Ectodermal cell (in vitro differentiated cells): ENCODE results near the gene GSDME.

ENCODE experiments used
- H3K27ac ChIP-seq: 2 replicates; pipeline ENCODE4 v1.7.0; 2013; ENCODE audit warnings: mild to moderate bottlenecking, low read depth, low read length; ENCODE audit not compliant: insufficient read depth, poor library complexity, severe bottlenecking
- H3K27me3 ChIP-seq: 2 replicates; pipeline ENCODE4 v1.7.0; 2013; ENCODE audit warnings: mild to moderate bottlenecking, low read length; ENCODE audit not compliant: insufficient read depth, control insufficient read depth, poor library complexity, severe bottlenecking
- H3K36me3 ChIP-seq: one replicate; pipeline ENCODE4 v1.7.0; 2013; ENCODE audit warnings: low read length; ENCODE audit not compliant: control insufficient read depth, insufficient read depth
- H3K4me1 ChIP-seq: one replicate; pipeline ENCODE4 v1.7.0; 2013; ENCODE audit warnings: low read length; ENCODE audit not compliant: control insufficient read depth, insufficient read depth
- H3K4me3 ChIP-seq: 2 replicates; pipeline ENCODE4 v1.7.0; 2013; ENCODE audit warnings: low read depth, low read length, control low read depth; ENCODE audit not compliant: insufficient read depth
- H3K9me3 ChIP-seq: 2 replicates; pipeline ENCODE4 v1.7.0; 2013; ENCODE audit warnings: mild to moderate bottlenecking, low read length, moderate library complexity; ENCODE audit not compliant: control insufficient read depth
- WGBS, 2 experiments: methylation state at CpG; one replicate each; pipeline ENCODE4 v1.1.7; 2013; ENCODE audit warnings: missing lambda C conversion rate in 2 of 2; 5-methylcytosine and 5-hydroxymethylcytosine counted together

GSDME gene

GRCh38 chr7:24793982-24794648, 36.9 kb upstream of the GSDME start:
- Histone ChIP-seq H3K27ac (no peak overlapping the region), H3K27me3 (no peaks in the 10 kb centered on the region), H3K9me3 (no peaks in the 10 kb centered on the region), H3K36me3 (no peaks in the 10 kb centered on the region), H3K4me1 (no peaks in the 10 kb centered on the region), H3K4me3 (no peak overlapping the region)
- 81 to 84% methylated on average over 8 to 9 of the region's 9 CpGs for WGBS, 2 experiments

- Histone ChIP-seq H3K27ac (no peak overlapping the region), H3K9me3 (no peaks in the 10 kb centered on the region), H3K27me3 (no peaks in the 10 kb centered on the region), H3K4me1 (no peaks in the 10 kb centered on the region), H3K4me3 (no peak overlapping the region), H3K36me3 (no peaks in the 10 kb centered on the region)
- WGBS, 2 experiments = 91% methylated on average over 9 to 10 of the region's 10 CpGs
Measured at GRCh38 chr7:24788961-24789576, 31.8 kb upstream of the GSDME start.

- no peaks in the 10 kb centered on the region for H3K27me3 ChIP-seq
- no peak overlapping the region for H3K27ac ChIP-seq
- H3K4me3 ChIP-seq = no peak overlapping the region
- H3K36me3 ChIP-seq = no peaks in the 10 kb centered on the region
- H3K4me1 ChIP-seq = no peaks in the 10 kb centered on the region
- WGBS, 2 experiments = 96% methylated on average over 9 of the region's 9 CpGs
- peaks cover 2% of the 10 kb centered on the region for H3K9me3 ChIP-seq
Measured at GRCh38 chr7:24788075-24788474, 30.8 kb upstream of the GSDME start.

GRCh38 chr7:24786941-24787340, 29.7 kb upstream of the GSDME start:
- WGBS, 2 experiments = 89 to 95% methylated on average over 5 of the region's 5 CpGs
- peaks cover 2% of the 10 kb centered on the region for H3K9me3 ChIP-seq

GRCh38 chr7:24786306-24786705, 29.0 kb upstream of the GSDME start:
- peaks cover 2% of the 10 kb centered on the region for H3K9me3 ChIP-seq
- no peak overlapping the region for H3K4me3 ChIP-seq
- H3K27me3 ChIP-seq = no peaks in the 10 kb centered on the region
- H3K27ac ChIP-seq = no peak overlapping the region
- 95 to 99% methylated on average over 4 of the region's 4 CpGs for WGBS, 2 experiments
- no peaks in the 10 kb centered on the region for H3K4me1 ChIP-seq
- H3K36me3 ChIP-seq = no peaks in the 10 kb centered on the region

More at GRCh38 chr7:24786941-24787340, 29.7 kb upstream of the GSDME start:
- no peaks in the 10 kb centered on the region for H3K27me3 ChIP-seq
- no peak overlapping the region for H3K4me3 ChIP-seq
- no peak overlapping the region for H3K27ac ChIP-seq
- H3K36me3 ChIP-seq = no peaks in the 10 kb centered on the region
- H3K4me1 ChIP-seq = no peaks in the 10 kb centered on the region

- Histone ChIP-seq H3K27ac (no peak overlapping the region), H3K27me3 (no peaks in the 10 kb centered on the region), H3K4me3 (no peak overlapping the region), H3K36me3 (no peaks in the 10 kb centered on the region), H3K9me3 (peaks cover 2% of the 10 kb centered on the region), H3K4me1 (no peaks in the 10 kb centered on the region)
- 89 to 95% methylated on average over 5 of the region's 5 CpGs for WGBS, 2 experiments
Measured at GRCh38 chr7:24784277-24784676, 27.0 kb upstream of the GSDME start.

GRCh38 chr7:24783698-24784097, 26.4 kb upstream of the GSDME start:
- H3K27me3 ChIP-seq = no peaks in the 10 kb centered on the region
- no peaks in the 10 kb centered on the region for H3K36me3 ChIP-seq
- H3K9me3 ChIP-seq = peaks cover 2% of the 10 kb centered on the region
- no peak overlapping the region for H3K27ac ChIP-seq
- 88 to 93% methylated on average over 2 of the region's 2 CpGs for WGBS, 2 experiments
- no peak overlapping the region for H3K4me3 ChIP-seq
- no peaks in the 10 kb centered on the region for H3K4me1 ChIP-seq

- H3K4me1 ChIP-seq = no peaks in the 10 kb centered on the region
- H3K4me3 ChIP-seq = no peak overlapping the region
- H3K9me3 ChIP-seq = peaks cover 2% of the 10 kb centered on the region
- H3K27ac ChIP-seq = no peak overlapping the region
- no peaks in the 10 kb centered on the region for H3K27me3 ChIP-seq
- WGBS, 2 experiments = 95 to 99% methylated on average over 4 of the region's 4 CpGs
- no peaks in the 10 kb centered on the region for H3K36me3 ChIP-seq
Measured at GRCh38 chr7:24781106-24781505, 23.8 kb upstream of the GSDME start.

- Histone ChIP-seq H3K4me1 (no peaks in the 10 kb centered on the region), H3K9me3 (peaks cover 2% of the 10 kb centered on the region), H3K27me3 (no peaks in the 10 kb centered on the region), H3K4me3 (no peak overlapping the region), H3K36me3 (no peaks in the 10 kb centered on the region), H3K27ac (no peak overlapping the region)
- 94 to 100% methylated on average over 2 of the region's 2 CpGs for WGBS, 2 experiments
Measured at GRCh38 chr7:24779283-24779655, 22.0 kb upstream of the GSDME start.

GRCh38 chr7:24778543-24779282, 21.4 kb upstream of the GSDME start:
- no peaks in the 10 kb centered on the region for H3K27me3 ChIP-seq
- H3K27ac ChIP-seq = no peak overlapping the region
- H3K36me3 ChIP-seq = no peaks in the 10 kb centered on the region

More at GRCh38 chr7:24778543-24779282, 21.4 kb upstream of the GSDME start:
- WGBS, 2 experiments = 92 to 93% methylated on average over 9 of the region's 9 CpGs
- peaks cover 2% of the 10 kb centered on the region for H3K9me3 ChIP-seq
- no peak overlapping the region for H3K4me3 ChIP-seq
- no peaks in the 10 kb centered on the region for H3K4me1 ChIP-seq
